K562 (cell line): ENCODE results near the gene DGKE. TPM values are rescaled to one million over a fixed set of nuclear protein-coding genes. Genes with fewer than 3 reads are reported as not detected.

Source experiments
- ATAC-seq: fragments of 200-7000 bp; cut with Tn5 transposase; 3 replicates; pipeline ENCODE4 v1.9.1; 2020; ENCODE audit warnings: moderate library complexity
- BruUV-seq: library from RNA; stranded (reverse); fragments of 400-500 nt; replicated peaks from 2 replicates; lab custom pipeline; 2021; lab: Mats Ljungman, UMichigan
- CTCF ChIA-PET: fragments of 300-600 bp; formaldehyde crosslinking; extraction: SDS; loops from one replicate; lab custom pipeline; 2021; ENCODE audit warnings: low intra/inter-chr PET ratio; lab: Yijun Ruan, JAX
- POLR2A ChIA-PET: fragments of 300-600, 350-650 bp; sonication (Branson Sonifier 250); formaldehyde crosslinking; extraction: SDS; loops from one replicate; lab custom pipeline; 2021; ENCODE audit warnings: antibody characterized with exemption, inconsistent platforms; lab: Yijun Ruan, JAX
- DNase-seq, 4 experiments: peaks; one replicate each; pipeline versions ENCODE4 v3.0.0 to v3.0.0-alpha.2; 2011 to 2018; ENCODE audit warnings: low spot score in 3 of 4, mixed read lengths in 3 of 4; ENCODE audit errors: extremely low read depth in 1 of 4
- FAIRE-seq: peaks from 2 replicates; lab custom pipeline; 2011; peaks lifted over from hg19 to GRCh38; lab: Jason Lieb, UNC
- H2AFZ ChIP-seq: 2 replicates; pipeline ENCODE4 v1.6.0; 2011; ENCODE audit warnings: low read depth, low read length, control low read depth, inconsistent platforms
- H3K27ac ChIP-seq: fragments of 200-600 bp; 3 replicates; pipeline ENCODE4 v1.8.0; 2011; ENCODE audit warnings: low read depth, mild to moderate bottlenecking, control low read depth, inconsistent platforms, low read length, moderate library complexity, mixed read lengths; ENCODE audit errors: extremely low read depth
- H3K27me3 ChIP-seq, 2 experiments: fragments of 300-600 bp in 1 of 2; 2 replicates in 1 of 2; 3 replicates in 1 of 2; pipeline versions ENCODE4 v1.6.0 to v1.8.0; 2011; ENCODE audit warnings: inconsistent platforms in 2 of 2, low read length in 2 of 2, mild to moderate bottlenecking in 1 of 2, mixed read lengths in 1 of 2, moderate library complexity in 1 of 2; ENCODE audit not compliant: control insufficient read depth in 2 of 2, insufficient read depth in 2 of 2
- H3K36me3 ChIP-seq: fragments of 300-600 bp; 3 replicates; pipeline ENCODE4 v1.8.0; 2011; ENCODE audit warnings: mild to moderate bottlenecking, low read length, inconsistent platforms; ENCODE audit not compliant: control insufficient read depth, insufficient read depth
- H3K4me1 ChIP-seq, 2 experiments: fragments of 200-600 bp in 1 of 2; replicated peaks in 1 of 2; 2 replicates in 1 of 2; 3 replicates in 1 of 2; pipeline versions ENCODE4 v1.5.1 to v1.8.0; 2011; ENCODE audit warnings: inconsistent platforms in 2 of 2, low read length in 2 of 2, mild to moderate bottlenecking in 1 of 2, mixed read lengths in 1 of 2, moderate library complexity in 1 of 2; ENCODE audit not compliant: control insufficient read depth in 2 of 2, insufficient read depth in 2 of 2
- H3K4me2 ChIP-seq: 2 replicates; pipeline ENCODE4 v1.6.1; 2011; ENCODE audit warnings: low read length, control low read depth, inconsistent platforms, mixed read lengths; ENCODE audit not compliant: insufficient read depth
- H3K4me3 ChIP-seq: fragments of 200-600 bp; sonication (generic), shearing (Covaris generic); 2 replicates; pipeline ENCODE4 v1.5.1; 2016; ENCODE audit warnings: control low read depth, inconsistent platforms
- H3K79me2 ChIP-seq: fragments of 200-600 bp; 3 replicates; pipeline ENCODE4 v1.8.0; 2011; ENCODE audit warnings: low read length, inconsistent platforms; ENCODE audit not compliant: control insufficient read depth, insufficient read depth
- H3K9ac ChIP-seq, 2 experiments: 2 replicates each; pipeline versions ENCODE4 v1.6.0 to v1.6.1; 2011; ENCODE audit warnings: low read depth in 2 of 2, low read length in 2 of 2, control low read depth in 1 of 2, inconsistent platforms in 1 of 2, mild to moderate bottlenecking in 1 of 2, mixed read lengths in 1 of 2; ENCODE audit not compliant: insufficient read depth in 1 of 2
- H3K9me1 ChIP-seq: one replicate; pipeline ENCODE4 v1.6.0; 2011; ENCODE audit warnings: inconsistent platforms, mild to moderate bottlenecking, low read length, moderate library complexity; ENCODE audit not compliant: control insufficient read depth, insufficient read depth
- H3K9me3 ChIP-seq: replicated peaks from 2 replicates; pipeline ENCODE4 v1.5.1; 2011; ENCODE audit warnings: low read depth, low read length, inconsistent platforms; ENCODE audit not compliant: control insufficient read depth, insufficient read depth
- H4K20me1 ChIP-seq: replicated peaks from 2 replicates; pipeline ENCODE4 v1.6.1; 2011; ENCODE audit warnings: low read length, inconsistent platforms, mixed read lengths; ENCODE audit not compliant: control insufficient read depth, insufficient read depth
- ARID1B ChIP-seq: fragments of 450-650 bp; IDR thresholded peaks from 2 replicates; pipeline ENCODE4 v1.6.1; 2016; ENCODE audit warnings: antibody characterized with exemption, mild to moderate bottlenecking, inconsistent platforms
- ATF7 ChIP-seq: fragments of 450-650 bp; IDR thresholded peaks from 2 replicates; pipeline ENCODE4 v1.7.1; 2014; ENCODE audit warnings: mild to moderate bottlenecking, moderate library complexity
- BHLHE40 ChIP-seq: IDR thresholded peaks from 2 replicates; pipeline ENCODE4 v1.6.1; 2011; ENCODE audit warnings: low read length, improper control_type of control experiment
- CHD4 ChIP-seq: fragments of 200-600 bp; sonication (generic); IDR thresholded peaks from 3 replicates; pipeline ENCODE4 v1.6.1; 2012; ENCODE audit warnings: low read depth, mild to moderate bottlenecking, mixed read lengths, low read length, inconsistent platforms; ENCODE audit not compliant: insufficient read depth, insufficient replicate concordance, poor library complexity, severe bottlenecking
- ELF1 ChIP-seq: fragments of 200-800 bp; sonication (Bioruptor generic); IDR thresholded peaks from 2 replicates; pipeline ENCODE4 v1.6.1; 2016; ENCODE audit warnings: missing genetic modification characterization, missing compliant biosample characterization
- HDGF ChIP-seq: fragments of 450-650 bp; IDR thresholded peaks from 2 replicates; pipeline ENCODE4 v1.6.1; 2016
- NR1H2 ChIP-seq: sonication (generic); formaldehyde crosslinking; IDR thresholded peaks from 2 replicates; pipeline ENCODE4 v1.4.0; 2020; ENCODE audit warnings: mild to moderate bottlenecking, missing genetic modification reagents
- RBM14 ChIP-seq: fragments of 200-400 bp; formaldehyde crosslinking; IDR thresholded peaks from 2 replicates; pipeline ENCODE4 v1.6.1; 2018; ENCODE audit warnings: low read depth, mild to moderate bottlenecking, low read length, moderate library complexity, borderline replicate concordance; ENCODE audit not compliant: insufficient read depth
- RBM15 ChIP-seq: fragments of 200-400 bp; formaldehyde crosslinking; IDR thresholded peaks from 2 replicates; pipeline ENCODE4 v1.6.1; 2018; ENCODE audit warnings: mild to moderate bottlenecking, low read length, moderate library complexity; ENCODE audit not compliant: insufficient read depth
- RUNX1 ChIP-seq: sonication (generic); IDR thresholded peaks from 2 replicates; pipeline ENCODE4 v1.6.1; 2016; ENCODE audit warnings: antibody characterized with exemption, low read depth
- U2AF2 ChIP-seq: fragments of 200-400 bp; formaldehyde crosslinking; optimal IDR thresholded peaks from 2 replicates; pipeline ENCODE3; 2017; ENCODE audit warnings: low read depth, mild to moderate bottlenecking, low read length
- ZNF212 ChIP-seq: fragments of 450-650 bp; formaldehyde crosslinking; IDR thresholded peaks from 2 replicates; pipeline ENCODE4 v1.4.0; 2020; ENCODE audit warnings: mild to moderate bottlenecking
- ZNF263 ChIP-seq: sonication (generic); formaldehyde crosslinking; IDR thresholded peaks from 2 replicates; pipeline ENCODE4 v1.8.0; 2022; ENCODE audit warnings: mild to moderate bottlenecking, missing genetic modification reagents, borderline replicate concordance
- ZNF717 ChIP-seq: fragments of 250-450 bp; sonication (Bioruptor Pico); IDR thresholded peaks from 2 replicates; pipeline ENCODE4 v1.5.0; 2021
- WGBS: fragments of 100-300 bp; shearing (Covaris generic); methylation state at CpG from one replicate; pipeline ENCODE4 v1.1.6; 2016; ENCODE audit warnings: low coverage, mixed read lengths; ENCODE audit not compliant: insufficient coverage; ENCODE audit errors: missing lambda C conversion rate; 5-methylcytosine and 5-hydroxymethylcytosine counted together
- in situ Hi-C: fragments of 300-500 bp; cut with MboI; formaldehyde crosslinking; loops from 4 replicates; pipeline ENCODE4 v1.15.0; 2018; ENCODE audit warnings: inconsistent platforms, mixed read lengths
- intact Hi-C: fragments of 100-400 bp; cut with micrococcal nuclease; formaldehyde crosslinking; loops from 2 replicates; pipeline ENCODE4 v1.14.2; 2022
- polyA plus RNA-seq, 8 experiments: library from polyadenylated mRNA; depleted of rRNA in 4 of 8; stranded (reverse) in 5 of 8; unstranded in 3 of 8; fragments of >200 nt; fragmentation: Nextera tagmentation in 2 of 8; fragmentation: Illumina TruSeq in 1 of 8; extraction: Ambion mirVana in 2 of 8; extraction: Trizol in 1 of 8; gene quantifications; 2 replicates each; pipeline versions ENCODE4 v1.2.1 to v1.2.3, GENCODE V29; 2011 to 2014; ENCODE audit warnings: inconsistent platforms in 1 of 8, missing spikeins in 1 of 8
- total RNA-seq, 7 experiments: library from RNA; depleted of rRNA in 6 of 7; stranded (reverse); fragments of >200 nt in 6 of 7; fragmentation: Illumina TruSeq in 2 of 7; extraction: Trizol in 2 of 7; gene quantifications; 2 replicates each; pipeline versions ENCODE4 v1.2.1 to v1.2.3, GENCODE V29; 2011 to 2021; ENCODE audit warnings: low replicate concordance in 1 of 7
- TF ChIP-seq, protein P1 (sequence below): sonication (generic); formaldehyde crosslinking; IDR thresholded peaks from 2 replicates; pipeline ENCODE4 v1.8.0; 2022; ENCODE audit warnings: missing genetic modification reagents, mild to moderate bottlenecking, borderline replicate concordance
- TF ChIP-seq, protein P2 (sequence below): fragments of 250-450 bp; sonication (Bioruptor Pico); IDR thresholded peaks from 2 replicates; pipeline ENCODE4 v1.4.0; 2020
- TF ChIP-seq, protein P3 (sequence below): IDR thresholded peaks from 2 replicates; pipeline ENCODE4 v1.6.1; 2014; ENCODE audit warnings: antibody characterized with exemption

Gene DGKE
- total and polyA plus RNA-seq, 9 of the 15 experiments (the other 6 are each of a cell fraction or from before 2014, with no cell fraction given) = 1.3 to 9.9 (median 5.9) TPM

DNA sequence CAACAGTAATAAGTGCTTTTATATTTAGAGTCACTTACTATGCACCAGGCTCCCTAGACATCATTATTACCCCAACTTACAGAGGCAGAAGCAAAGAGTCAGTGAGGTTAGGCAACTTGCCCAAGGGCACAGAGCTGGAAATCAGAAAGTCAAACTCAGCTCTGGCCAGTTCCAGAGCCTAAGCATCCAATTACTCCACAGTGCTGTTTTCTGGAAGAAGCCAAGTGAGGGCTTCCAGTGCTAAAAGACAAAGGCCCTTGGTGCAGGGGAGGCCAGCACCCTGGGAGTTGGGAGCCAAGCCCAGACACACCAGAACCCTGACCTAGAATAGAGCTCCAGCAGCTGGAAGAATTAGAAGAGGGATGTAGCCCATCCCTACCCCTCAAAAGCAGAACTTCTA, 40.4 kb upstream of the DGKE start (continued):
- TF ChIP-seq, protein P1, sequence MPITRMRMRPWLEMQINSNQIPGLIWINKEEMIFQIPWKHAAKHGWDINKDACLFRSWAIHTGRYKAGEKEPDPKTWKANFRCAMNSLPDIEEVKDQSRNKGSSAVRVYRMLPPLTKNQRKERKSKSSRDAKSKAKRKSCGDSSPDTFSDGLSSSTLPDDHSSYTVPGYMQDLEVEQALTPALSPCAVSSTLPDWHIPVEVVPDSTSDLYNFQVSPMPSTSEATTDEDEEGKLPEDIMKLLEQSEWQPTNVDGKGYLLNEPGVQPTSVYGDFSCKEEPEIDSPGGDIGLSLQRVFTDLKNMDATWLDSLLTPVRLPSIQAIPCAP (CRISPR knock-in tag) = no peak
- no peak for TF ChIP-seq ARID1B

DNA sequence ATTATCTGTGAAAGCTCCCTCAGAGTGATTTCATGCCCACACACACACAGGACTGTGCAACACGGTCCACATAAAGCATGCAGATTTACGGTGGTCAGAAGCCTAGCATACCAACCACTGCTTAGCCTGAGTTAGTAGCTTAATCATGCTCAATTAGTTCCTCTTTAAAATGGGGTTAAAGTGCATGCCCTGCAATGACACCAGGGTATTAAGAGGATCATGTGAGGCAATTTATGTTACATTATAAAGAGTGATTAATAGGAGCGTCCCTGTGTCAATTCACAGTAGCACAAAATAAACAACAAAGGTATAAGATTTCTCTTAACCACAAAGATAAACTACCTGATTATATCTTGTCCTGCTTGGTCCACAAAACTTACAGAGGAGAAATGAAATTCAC, 40.0 kb upstream of the DGKE start:
- ChIA-PET POLR2A (no interaction called here), CTCF (no interaction called here)
- intact Hi-C loops = no loop called here
- Histone ChIP-seq H3K27me3 (peaks cover 0 to 14% of the 10 kb centered on the region in 2 experiments; a peak in 3 of 5 replicates), H3K4me2 (no peak overlapping the region), H3K4me3 (no peak overlapping the region), H3K9me3 (no peaks in the 10 kb centered on the region), H3K9ac (no peak overlapping the region), H2AFZ (no peak overlapping the region), H3K9me1 (no peaks in the 10 kb centered on the region), H4K20me1 (no peaks in the 10 kb centered on the region), H3K4me1 (no peaks in the 10 kb centered on the region; a peak in 1 of 5 replicates), H3K79me2 (no peaks in the 10 kb centered on the region), H3K27ac (no peak overlapping the region), H3K36me3 (no peaks in the 10 kb centered on the region)
- WGBS = 0% methylated on average over 3 of the region's 3 CpGs
- no TSS peak for BruUV-seq
- no peak for DNase-seq
- in situ Hi-C loops = no loop called here
- ATAC-seq = no peak
- TF ChIP-seq HDGF (no peak), ZNF717 (CRISPR knock-in tag) (no peak), BHLHE40 (no peak), ZNF263 (no peak), RBM14 (no peak), U2AF2 (no peak), RUNX1 (no peak), RBM15 (no peak), NR1H2 (CRISPR knock-in tag) (no peak), ATF7 (no peak), ELF1 (tag) (no peak), CHD4 (no peak), ZNF212 (CRISPR knock-in tag) (no peak)
- TF ChIP-seq, protein P2, sequence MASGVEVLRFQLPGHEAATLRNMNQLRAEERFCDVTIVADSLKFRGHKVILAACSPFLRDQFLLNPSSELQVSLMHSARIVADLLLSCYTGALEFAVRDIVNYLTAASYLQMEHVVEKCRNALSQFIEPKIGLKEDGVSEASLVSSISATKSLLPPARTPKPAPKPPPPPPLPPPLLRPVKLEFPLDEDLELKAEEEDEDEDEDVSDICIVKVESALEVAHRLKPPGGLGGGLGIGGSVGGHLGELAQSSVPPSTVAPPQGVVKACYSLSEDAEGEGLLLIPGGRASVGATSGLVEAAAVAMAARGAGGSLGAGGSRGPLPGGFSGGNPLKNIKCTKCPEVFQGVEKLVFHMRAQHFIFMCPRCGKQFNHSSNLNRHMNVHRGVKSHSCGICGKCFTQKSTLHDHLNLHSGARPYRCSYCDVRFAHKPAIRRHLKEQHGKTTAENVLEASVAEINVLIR (CRISPR knock-in tag) = no peak
- TF ChIP-seq, protein P3, sequence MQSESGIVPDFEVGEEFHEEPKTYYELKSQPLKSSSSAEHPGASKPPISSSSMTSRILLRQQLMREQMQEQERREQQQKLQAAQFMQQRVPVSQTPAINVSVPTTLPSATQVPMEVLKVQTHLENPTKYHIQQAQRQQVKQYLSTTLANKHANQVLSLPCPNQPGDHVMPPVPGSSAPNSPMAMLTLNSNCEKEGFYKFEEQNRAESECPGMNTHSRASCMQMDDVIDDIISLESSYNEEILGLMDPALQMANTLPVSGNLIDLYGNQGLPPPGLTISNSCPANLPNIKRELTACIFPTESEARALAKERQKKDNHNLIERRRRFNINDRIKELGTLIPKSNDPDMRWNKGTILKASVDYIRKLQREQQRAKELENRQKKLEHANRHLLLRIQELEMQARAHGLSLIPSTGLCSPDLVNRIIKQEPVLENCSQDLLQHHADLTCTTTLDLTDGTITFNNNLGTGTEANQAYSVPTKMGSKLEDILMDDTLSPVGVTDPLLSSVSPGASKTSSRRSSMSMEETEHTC = no peak
- FAIRE-seq = no peak
